DLD1 (cell line): ENCODE measurements around the gene POPDC3.
"Not testable (repeated sequence)": the region's sequence is repeated elsewhere in the genome, so short reads cannot be mapped to it uniquely, and the experiment has no call there.

Source experiments
- in situ Hi-C: cut with HindIII; loops from 2 replicates; pipeline ENCODE4 v1.10.0; 2017; ENCODE audit warnings: low sequenced_read_pairs

The POPDC3 gene

GRCh38 chr6:105199711-105200110, 19.9 kb upstream of the POPDC3 start:
- in situ Hi-C loops = no loop called here

DNA sequence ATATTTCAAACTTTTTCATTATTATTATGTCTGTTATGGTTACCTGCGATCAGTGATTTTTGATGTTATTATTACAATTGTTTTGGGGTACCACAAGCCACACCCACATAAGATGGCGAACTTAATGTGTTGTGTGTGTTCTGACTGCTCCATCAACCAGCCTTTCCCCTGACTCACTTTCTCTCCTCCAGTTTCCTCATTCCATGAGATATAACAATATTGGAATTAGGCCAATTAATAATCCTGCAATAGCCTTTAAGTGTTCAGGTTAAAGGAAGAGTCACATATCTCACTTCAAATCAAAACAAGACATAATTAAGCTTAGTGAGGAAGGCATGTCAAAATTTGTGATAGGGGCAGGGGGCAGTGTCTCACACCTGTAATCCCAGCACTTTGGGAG, 16.3 kb upstream of the POPDC3 start:
- in situ Hi-C loops = no loop called here

- in situ Hi-C loops = no loop called here
Observed at GRCh38 chr6:105194591-105194990, 14.8 kb upstream of the POPDC3 start.

DNA sequence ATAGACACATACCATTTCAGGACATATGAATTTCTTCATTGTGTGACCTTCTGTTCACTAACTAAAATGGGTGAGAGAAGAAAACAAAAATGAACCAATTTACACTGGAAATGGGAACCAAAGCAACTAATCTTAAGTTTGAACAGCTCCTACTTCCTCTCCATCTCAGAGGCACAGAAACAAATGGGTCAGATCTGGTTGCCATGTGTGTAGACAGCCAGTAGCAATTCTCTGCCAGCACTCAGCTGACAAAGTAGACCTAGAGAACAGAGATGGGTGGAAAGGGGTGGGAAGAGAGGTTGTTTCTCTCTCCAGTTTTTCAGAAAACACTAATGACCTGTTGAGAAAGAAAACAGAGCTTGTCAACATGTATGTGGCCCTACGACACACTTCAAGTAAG, 14.3 kb upstream of the POPDC3 start:
- in situ Hi-C loops = no loop called here

DNA sequence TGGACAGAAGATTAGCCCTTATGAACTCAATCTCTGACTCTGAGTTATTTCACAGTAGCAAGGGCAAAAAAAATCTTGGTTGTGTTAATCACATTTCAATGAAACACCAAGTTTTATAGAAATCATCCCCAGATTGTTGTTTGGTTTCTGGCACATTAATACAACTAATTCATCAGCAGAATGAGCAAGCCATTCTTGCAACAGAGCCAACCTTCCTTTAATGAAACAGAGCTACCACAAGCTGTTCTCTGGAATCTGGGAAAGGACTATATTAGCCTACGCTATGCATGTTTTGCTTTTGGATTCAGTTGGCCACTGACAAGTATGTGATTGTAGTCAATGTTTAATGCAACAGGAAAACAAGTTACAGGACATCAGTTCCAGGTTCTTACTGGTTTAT, 13.8 kb upstream of the POPDC3 start:
- in situ Hi-C loops = no loop called here

DNA sequence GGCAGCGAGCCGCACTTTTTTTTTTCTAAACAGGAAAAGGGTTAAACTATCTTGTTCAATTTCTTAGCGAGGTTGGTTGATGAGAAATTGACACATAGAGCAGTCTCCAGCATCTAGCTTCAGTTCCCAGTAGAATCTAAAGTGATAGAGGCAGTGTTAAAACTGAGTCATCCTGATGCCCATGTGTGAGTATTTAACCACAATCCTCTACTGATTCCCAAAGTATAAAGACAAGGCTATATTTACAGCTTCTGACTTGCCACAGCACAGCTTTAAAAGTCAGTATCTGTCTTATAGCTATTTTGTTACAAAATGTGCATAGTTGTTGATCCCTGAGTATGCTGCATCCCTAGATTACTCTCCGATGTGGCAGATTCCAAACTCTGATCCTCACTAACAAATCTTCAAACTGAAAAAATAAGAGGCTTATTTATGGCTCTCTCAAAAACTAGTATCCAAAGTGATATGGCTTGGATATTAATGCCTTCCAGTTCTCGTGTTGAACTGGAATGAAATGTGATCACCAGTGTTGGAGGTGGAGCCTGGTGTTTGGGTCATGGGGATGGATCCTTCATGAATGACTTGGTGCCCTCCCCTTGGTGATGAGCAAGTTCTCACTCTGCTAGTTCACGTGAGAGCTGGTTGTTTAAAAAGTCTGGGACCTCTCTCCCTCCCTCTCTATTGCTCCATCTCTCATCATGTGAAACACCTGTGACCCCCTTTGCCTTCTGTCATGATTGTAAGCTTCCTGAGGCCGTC, 13.1 kb upstream of the POPDC3 start:
- in situ Hi-C loops = no loop called here

DNA sequence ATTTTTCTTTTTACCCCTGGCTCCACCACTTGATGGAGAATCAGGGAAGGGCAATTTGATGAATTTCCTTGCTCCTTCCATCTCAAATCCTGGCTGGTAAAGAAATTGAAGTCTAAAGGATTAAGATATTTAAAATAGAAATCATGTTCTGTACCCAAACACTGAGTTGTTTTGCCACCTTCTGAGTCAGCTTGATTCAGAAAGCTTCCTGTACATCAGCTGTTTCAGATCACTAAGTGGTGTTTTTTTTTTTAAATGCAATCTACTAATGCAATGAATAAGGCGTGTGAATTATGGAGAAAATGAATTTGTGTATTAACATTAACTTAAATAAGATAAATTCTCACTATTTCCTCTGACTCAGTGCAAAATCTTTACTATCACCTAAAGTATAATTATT, 11.5 kb upstream of the POPDC3 start:
- in situ Hi-C loops = no loop called here

- in situ Hi-C loops = no loop called here
Observed at GRCh38 chr6:105189026-105189820, 9.4 kb upstream of the POPDC3 start.

DNA sequence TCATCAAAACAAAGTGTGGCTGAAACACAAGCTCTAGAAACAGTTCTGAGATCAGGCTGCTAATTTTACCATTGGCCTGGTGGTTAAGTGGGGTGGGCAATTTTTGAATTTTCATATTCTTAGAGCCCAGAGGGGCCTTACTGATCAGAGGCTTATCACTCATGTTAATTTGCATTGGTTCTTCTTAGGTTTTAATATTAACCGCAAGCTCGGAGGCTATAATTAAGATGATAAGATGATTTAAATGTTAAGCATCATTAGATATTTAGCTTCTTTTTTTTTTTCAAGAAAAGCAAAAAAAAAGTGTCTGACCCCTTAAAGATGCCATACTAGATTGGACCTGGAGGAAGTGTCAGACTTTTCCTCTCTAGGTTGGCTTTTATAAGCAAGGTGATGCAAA, 8.4 kb upstream of the POPDC3 start:
- in situ Hi-C loops = no loop called here

GRCh38 chr6:105186576-105186975, 6.8 kb upstream of the POPDC3 start:
- in situ Hi-C loops = no loop called here

- in situ Hi-C loops = no loop called here
Observed at GRCh38 chr6:105184921-105185320, 5.1 kb upstream of the POPDC3 start.

DNA sequence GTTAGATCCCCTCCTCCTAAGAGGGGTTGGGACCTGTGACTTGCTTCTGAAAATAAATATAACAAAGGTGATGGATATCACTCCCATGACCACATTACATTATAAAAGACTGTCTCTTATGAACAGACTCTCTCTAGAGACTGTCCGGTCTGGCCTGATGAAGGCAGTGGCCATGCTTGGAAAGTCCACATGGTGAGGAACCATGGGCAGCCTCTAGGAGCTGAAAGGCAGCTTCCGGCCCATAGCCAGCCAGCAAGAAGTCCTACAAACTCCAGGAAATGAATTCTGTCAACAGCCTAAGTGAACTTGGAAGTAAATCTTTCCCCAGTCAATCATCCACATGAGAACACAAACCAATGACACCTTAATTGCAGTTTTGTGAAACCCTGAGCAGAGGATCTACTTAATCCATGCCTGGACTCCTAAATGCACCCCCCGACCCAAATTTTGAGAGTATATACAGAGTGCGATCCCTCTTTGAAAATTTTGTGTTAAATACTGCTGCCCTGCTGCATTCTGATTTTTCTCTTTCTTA, 2.2 kb upstream of the POPDC3 start:
- in situ Hi-C loops = no loop called here

DNA sequence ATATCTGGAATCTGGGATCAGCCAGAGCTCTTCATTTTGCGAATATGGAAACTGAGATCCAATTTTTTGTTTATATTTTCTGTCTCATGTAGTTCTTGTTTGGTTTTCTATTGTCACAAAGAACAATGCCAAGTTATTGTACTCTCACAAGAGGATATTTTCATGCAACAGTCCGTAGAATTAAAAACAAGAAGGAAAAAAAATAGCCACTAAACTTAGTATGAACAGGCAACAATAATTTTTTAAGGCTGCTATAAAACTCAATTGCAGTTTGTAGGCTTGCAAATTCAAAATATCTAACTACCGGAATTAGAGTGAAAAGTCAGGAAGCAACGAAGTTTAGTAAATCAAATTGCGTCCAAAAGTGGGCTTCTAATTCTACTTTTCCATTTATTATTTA, 1.2 kb downstream of the POPDC3 start:
- in situ Hi-C loops = no loop called here

- in situ Hi-C loops = no loop called here
Observed at GRCh38 chr6:105178110-105178509, 1.7 kb downstream of the POPDC3 start.

GRCh38 chr6:105177556-105177955, 2.3 kb downstream of the POPDC3 start:
- in situ Hi-C loops = no loop called here

DNA sequence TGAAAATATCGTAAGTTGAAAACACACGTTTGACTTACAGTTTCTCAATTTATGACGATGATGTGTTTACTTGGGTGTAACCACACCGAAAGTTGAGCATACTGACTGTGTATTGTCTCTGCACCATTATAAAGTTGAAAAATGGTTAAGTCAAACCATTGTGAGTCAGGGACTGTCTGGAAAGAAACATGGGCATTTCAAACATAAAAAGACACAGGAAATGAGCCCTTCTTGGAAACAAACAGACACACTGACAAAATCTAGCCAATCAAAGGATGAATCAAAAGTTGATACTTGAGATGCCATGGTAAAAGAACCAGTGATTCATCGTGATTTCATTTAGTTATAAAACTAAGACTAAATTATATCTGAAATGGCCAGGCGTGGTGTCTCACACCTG, 5.3 kb downstream of the POPDC3 start:
- in situ Hi-C loops = no loop called here

DNA sequence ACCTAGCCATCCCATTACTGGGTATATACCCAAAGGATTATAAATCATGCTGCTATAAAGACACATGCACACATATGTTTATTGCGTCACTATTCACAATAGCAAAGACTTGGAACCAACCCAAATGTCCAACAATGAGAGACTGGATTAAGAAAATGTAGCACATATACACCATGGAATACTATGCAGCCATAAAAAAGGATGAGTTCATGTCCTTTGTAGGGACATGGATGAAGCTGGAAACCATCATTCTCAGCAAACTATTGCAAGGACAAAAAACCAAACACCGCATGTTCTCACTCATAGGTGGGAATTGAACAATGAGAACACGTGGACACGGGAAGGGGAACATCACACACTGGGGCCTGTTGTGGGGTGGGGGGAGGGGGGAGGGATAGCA, 7.3 kb downstream of the POPDC3 start:
- in situ Hi-C loops = not testable (repeated sequence)

DNA sequence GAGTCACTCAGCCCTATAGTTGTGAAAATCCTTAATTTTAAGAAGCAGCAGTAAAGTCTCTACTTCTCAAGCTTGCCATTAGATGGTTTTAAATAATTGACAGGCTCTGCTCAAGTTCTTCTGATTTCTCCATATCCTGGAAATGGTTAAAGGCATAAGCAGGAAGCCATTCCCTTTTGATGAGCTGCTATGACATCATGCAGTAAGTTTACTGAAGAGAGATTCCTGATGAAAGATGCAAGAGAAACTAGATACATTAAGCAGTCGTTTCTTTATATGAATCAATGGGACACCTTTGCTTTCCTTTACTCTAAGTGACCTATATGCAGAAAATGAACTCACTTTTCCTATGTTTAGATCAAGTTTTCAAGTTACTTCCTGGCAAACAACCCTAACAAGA, 9.8 kb downstream of the POPDC3 start:
- in situ Hi-C loops = no loop called here

DNA sequence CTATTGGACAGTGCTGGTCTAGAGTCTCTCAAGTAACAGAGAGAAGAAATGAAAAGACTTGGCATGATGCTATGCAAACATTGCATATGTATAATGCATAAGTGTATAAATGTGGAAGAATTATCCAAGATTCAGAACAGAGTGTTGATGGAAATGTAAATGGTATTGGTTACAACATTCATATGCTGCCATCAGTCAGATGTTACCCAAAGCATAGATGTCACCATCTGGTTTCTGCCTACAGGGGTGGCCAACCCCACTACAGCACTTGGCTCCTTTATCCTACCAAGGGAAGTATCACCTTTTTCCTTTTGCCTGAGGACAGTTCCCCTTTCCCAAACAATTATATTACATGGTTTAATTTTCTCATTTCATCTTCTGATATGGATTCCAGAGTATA, 11.9 kb downstream of the POPDC3 start:
- in situ Hi-C loops = no loop called here

DNA sequence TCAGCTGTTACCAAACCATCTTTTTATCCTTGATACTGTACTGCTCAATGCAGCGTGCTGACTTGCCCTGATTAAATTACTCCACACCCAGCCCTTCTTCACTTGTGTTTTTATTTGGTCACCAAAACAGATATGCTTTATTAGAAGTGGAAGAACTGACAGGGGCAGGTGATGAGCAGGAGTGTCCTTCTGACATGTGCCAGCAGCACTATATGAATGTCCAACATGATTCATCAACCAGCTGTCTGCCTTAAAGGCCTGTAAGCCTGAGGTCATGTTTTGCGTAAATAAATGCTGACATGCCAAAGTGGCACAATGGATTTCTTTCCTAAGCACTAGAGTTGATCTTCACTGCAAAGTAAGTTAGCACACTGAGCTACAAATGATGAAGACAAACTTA, 15.4 kb downstream of the POPDC3 start:
- in situ Hi-C loops = no loop called here

DNA sequence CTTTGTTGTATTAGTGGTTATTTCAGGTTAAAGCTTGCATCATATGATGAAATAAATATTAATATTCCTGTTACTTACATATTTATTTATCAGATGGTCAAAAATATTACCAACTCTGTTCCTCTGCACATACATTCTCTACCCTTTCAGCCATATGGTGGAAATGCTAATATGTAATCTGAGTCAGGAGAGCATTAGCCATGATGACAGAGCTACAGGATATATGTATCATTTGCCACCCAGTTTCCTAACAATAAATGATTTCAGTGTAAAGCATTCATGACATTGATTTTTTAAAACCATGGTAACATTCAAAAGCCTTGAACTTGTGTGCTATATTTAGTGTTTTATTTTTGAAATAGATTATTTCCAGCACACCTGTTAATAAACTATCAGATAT, 16.6 kb downstream of the POPDC3 start:
- in situ Hi-C loops = no loop called here

DNA sequence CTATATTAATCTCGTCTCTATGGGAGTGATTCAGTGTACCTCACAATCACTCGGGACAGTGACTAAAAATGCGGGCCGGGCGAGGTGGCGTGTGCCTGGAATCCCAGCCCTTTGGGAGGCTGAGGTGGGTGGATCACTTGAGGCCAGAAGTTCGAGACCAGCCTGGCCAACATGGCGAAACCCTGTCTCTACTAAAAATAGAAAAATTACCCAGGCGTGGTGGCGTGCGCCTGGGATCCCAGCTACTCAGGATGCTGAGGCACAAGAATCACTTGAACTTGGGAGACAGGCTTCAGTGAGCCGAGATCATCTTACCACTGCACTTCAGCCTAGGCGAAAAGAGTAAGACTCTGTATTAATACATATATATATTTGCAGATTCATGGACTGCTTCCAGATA, 17.4 kb downstream of the POPDC3 start:
- in situ Hi-C loops = no loop called here
